ENCODE results near the gene NPAS4.

Gene NPAS4

GRCh38 chr11:66473608-66474515, 53.0 kb downstream of the NPAS4 start:
- DNase-seq (ENCODE audit: extremely low spot score, insufficient read length, low read depth): no peak
- FAIRE-seq: no peak

- FAIRE-seq (no peak), DNase-seq (ENCODE audit: extremely low spot score, insufficient read length, low read depth) (no peak)
These were observed 54.7 kb downstream of the NPAS4 start for GRCh38 chr11:66475349-66476172.

All from GM18507 (cell line).